GM12865 (cell line): ENCODE data around the gene TIPRL.
A peak's percentile ranks its signal among the peaks of the same experiment; 100 is the strongest.

Experiments
- DNase-seq: peaks from one replicate; pipeline ENCODE4 v3.0.0; 2010; ENCODE audit warnings: low read depth
- H3K4me3 ChIP-seq: 2 replicates; pipeline ENCODE4 v1.5.1; 2011; ENCODE audit warnings: mild to moderate bottlenecking, low read depth, low read length, control low read depth
- TF ChIP-seq, protein P1 (sequence below): IDR thresholded peaks from 2 replicates; pipeline ENCODE4 v1.5.1; 2011; ENCODE audit warnings: low read length, control low read depth, low read depth, inconsistent platforms; ENCODE audit not compliant: insufficient read depth; ENCODE audit errors: missing control alignments

Gene TIPRL

DNA sequence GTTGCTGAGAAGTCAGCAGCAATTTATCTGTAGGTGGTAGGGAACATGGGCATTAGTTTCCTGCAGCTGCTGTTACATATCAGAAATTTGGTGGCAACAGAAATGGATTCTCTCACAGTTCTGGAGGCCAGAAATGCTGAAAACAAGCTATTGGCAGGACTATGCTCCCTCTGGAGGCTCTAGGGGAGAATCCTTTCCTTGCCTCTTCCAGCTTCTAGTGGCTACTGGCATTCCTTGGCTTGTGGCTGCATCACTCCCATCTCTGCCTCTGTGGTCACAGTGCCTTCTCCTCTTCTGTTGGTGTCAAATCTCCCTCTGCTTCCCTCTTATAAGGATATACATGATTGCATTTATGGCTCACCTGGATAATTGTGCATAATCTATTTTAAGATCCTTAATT, 44.5 kb downstream of the TIPRL start:
- TF ChIP-seq, protein P1, sequence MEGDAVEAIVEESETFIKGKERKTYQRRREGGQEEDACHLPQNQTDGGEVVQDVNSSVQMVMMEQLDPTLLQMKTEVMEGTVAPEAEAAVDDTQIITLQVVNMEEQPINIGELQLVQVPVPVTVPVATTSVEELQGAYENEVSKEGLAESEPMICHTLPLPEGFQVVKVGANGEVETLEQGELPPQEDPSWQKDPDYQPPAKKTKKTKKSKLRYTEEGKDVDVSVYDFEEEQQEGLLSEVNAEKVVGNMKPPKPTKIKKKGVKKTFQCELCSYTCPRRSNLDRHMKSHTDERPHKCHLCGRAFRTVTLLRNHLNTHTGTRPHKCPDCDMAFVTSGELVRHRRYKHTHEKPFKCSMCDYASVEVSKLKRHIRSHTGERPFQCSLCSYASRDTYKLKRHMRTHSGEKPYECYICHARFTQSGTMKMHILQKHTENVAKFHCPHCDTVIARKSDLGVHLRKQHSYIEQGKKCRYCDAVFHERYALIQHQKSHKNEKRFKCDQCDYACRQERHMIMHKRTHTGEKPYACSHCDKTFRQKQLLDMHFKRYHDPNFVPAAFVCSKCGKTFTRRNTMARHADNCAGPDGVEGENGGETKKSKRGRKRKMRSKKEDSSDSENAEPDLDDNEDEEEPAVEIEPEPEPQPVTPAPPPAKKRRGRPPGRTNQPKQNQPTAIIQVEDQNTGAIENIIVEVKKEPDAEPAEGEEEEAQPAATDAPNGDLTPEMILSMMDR: no peak
- no peak for DNase-seq
- no peak overlapping the region for H3K4me3 ChIP-seq

DNA sequence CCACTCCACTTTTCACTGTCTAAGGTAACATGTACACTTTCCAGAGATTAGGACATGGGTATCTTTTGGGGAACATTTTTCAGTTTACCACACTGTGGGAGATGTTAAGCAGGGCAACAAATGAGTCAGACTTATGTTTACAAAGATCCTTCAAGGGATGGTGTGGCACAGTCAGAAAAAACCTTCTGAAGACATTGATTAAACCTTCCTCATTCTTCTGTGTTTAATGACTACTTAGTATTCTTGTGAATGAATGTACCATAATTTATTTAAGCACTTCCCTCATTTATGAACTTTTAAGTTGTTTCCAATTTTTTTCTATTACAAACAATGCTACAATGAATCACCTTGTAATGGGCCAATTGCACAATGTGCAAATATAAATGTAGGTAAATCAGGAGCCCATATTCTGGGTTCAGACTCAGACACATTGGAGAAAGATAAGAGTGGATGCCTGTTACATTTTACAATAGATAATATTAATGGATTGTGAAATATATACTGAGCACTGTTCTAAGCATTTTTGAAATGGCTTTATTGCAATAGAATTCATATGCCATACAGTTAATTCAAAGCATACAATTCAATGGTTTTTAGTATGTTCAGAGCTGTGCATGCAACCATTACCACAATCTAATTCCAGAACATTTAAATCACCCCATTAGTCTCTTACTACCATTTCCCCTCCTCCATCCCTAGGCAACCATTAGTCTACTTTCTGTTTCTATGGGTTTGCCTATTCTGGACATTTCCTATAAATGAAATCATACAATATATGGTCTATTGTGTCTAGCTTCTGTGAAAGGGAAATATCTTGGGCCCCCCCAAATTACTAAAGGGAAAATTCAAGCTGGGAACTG, 45.1 kb downstream of the TIPRL start:
- no peak for DNase-seq
- H3K4me3 ChIP-seq: no peak overlapping the region
- TF ChIP-seq, protein P1: no peak

DNA sequence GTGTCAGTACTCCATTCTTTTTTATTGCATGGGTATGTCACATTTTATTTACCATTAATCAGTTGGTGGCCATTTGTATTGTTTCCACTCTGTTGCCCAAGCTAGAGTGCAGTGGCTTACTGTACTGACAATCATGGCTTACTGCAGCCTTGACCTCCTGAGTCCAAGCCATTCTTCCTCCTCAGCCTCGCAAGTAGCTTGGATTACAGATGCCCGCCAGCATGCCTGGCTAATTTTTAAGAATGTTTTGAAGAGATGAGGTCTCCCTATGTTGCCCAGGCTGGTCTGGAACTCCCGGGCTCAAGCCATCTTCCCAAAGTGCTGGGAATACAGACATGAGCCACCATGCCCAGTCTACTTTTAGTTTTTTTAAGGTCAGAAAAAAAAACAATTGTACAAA, 46.2 kb downstream of the TIPRL start:
- H3K4me3 ChIP-seq: peak overlapping the region; percentile 97
- DNase-seq: peak; percentile 21
- TF ChIP-seq, protein P1: no peak

DNA sequence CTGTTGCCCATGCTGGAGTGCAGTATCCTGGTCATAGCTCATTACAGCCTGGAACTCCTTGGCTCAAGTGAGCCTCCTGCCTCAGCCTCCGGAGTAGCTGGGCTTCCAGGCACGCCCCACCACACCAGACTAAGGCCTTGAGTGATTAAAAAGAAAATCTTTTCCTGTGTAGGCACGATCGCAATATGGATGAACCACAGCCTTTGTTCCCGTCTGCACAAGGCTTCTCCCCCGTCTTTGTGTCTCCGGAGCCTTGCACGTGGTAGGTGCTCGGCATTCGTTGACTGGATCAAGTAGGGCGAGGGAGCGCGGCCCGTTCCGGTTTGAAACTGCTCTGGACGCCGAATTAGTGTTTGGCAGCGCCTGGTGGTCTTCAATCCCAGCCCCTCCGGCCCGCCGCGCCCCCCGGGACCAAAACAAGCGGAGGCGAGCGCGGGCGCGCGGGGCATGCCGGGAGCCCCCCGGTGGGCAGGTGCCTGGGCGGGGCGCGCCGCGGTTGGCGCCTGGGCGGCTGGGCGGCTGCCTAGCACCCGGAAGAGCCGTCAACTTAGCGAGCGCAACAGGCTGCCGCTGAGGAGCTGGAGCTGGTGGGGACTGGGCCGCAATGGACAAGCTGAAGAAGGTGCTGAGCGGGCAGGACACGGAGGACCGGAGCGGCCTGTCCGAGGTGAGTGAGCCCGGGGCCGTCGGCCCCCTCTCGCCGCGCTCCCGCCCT, 46.9 kb downstream of the TIPRL start, which contains the start of gene SFT2D2:
Gene SFT2D2 (plus strand): TSS at position 529 of the 715 bp plus-strand sequence. CDS start 76 bp downstream, at position 605.
- peak within 1 kb of the TSS; percentile 97 for H3K4me3 ChIP-seq
- DNase-seq: peak; percentile 91
- TF ChIP-seq, protein P1: no peak

DNA sequence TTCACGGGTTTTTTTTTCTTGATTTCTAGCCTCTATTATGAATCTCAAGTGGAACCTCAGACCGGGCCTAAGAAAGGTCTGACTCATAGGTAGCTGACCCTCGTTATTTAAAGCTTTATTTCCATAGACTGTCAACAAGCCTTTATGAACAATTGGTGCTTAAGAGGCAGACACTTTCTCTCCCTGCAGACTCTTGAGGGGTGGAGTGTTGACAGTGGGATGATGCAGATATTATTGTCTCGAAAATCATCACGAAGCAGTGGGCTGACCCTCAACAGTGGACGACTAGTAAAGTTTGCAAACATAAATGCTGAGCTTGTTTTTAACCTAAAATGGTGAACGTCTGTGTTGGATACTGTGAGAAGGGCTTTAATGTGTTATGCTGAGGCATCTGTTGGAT, 48.9 kb downstream of the TIPRL start:
- TF ChIP-seq, protein P1: no peak
- H3K4me3 ChIP-seq: peak overlapping the region; percentile 97
- DNase-seq: peak; percentile 52

DNA sequence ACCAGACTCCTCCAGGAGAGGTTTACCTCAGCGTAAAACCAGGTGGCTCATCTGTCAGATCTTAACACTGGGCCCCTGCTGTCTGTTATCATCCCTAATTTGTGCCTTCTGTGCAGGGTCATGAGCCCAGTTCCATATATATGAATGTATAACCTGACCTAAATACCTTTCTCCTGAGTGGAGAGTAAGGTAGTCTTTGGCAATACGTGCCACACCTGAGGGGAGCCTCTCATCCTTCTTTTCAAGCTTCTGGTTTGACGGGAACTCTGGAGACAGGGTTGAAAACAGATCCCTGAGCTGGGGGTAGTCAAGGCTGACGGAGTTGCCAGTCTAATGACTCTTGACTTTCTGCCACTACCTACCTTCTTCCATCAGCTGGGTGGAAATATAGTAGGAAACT, 51.1 kb downstream of the TIPRL start:
- TF ChIP-seq, protein P1: no peak
- DNase-seq: no peak
- no peak overlapping the region for H3K4me3 ChIP-seq
